BLaER1 treated with 17β-estradiol and CSF1 and Interleukin-3, amounts not matched to agents 10 nM and 100 nM (cell line): ENCODE measurements around the gene PXMP4.

Experiments
- H3K27ac ChIP-seq, 11 experiments: shearing (Covaris generic); formaldehyde crosslinking; 2 replicates each; pipeline ENCODE4 v1.8.1; 2022
- H3K27me3 ChIP-seq, 11 experiments: shearing (Covaris generic); formaldehyde crosslinking; 2 replicates each; pipeline ENCODE4 v1.8.1; 2022
- H3K36me3 ChIP-seq, 11 experiments: shearing (Covaris generic); formaldehyde crosslinking; 2 replicates each; pipeline ENCODE4 v1.8.1; 2022
- H3K4me1 ChIP-seq, 10 experiments: shearing (Covaris generic); formaldehyde crosslinking; 2 replicates each; pipeline ENCODE4 v1.8.1; 2022
- H3K4me2 ChIP-seq, 11 experiments: shearing (Covaris generic); formaldehyde crosslinking; 2 replicates each; pipeline ENCODE4 v1.8.1; 2022
- H3K4me3 ChIP-seq, 10 experiments: shearing (Covaris generic); formaldehyde crosslinking; 2 replicates each; pipeline ENCODE4 v1.8.1; 2022
- H3K9ac ChIP-seq, 11 experiments: shearing (Covaris generic); formaldehyde crosslinking; 2 replicates each; pipeline ENCODE4 v1.8.1; 2022
- H3K9me3 ChIP-seq, 11 experiments: shearing (Covaris generic); formaldehyde crosslinking; replicated peaks in 1 of 11; 2 replicates each; pipeline ENCODE4 v1.8.1; 2022
- H4K20me1 ChIP-seq, 11 experiments: shearing (Covaris generic); formaldehyde crosslinking; 2 replicates each; pipeline ENCODE4 v1.8.1; 2022
- Cebpa-rat ChIP-seq, 11 experiments: shearing (Covaris generic); IDR thresholded peaks; 2 replicates each; pipeline ENCODE4 v1.8.1; 2022

Gene PXMP4

DNA sequence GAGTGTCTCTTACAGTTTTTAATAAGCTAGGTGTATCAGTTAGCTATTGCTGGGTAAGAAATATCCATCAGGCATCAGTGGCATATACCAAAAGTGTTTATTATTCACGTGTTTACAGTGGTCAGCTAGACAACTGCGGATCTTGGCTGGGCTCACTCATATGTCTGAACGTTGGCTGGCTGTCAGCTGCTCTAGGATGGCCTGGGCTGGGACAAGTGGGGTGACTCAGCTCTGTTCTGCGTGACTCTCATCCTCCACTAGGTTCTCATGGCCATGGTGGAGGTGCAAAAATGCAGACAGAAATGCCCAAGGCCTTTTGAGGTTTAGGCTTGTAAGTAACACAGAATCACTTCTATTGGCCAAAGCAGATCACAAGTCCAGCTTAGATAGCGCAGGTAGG is 33.7 kb upstream of the PXMP4 start:
- H4K20me1 ChIP-seq = no peaks in the 10 kb centered on the region
- TF ChIP-seq Cebpa-rat (IDR thresholded peaks at IDR 0.05) = no peak
- peaks cover 24 to 95% (median 53%) of the 10 kb centered on the region in 11 experiments for H3K36me3 ChIP-seq
- peaks cover 5 to 12% (median 10%) of the 10 kb centered on the region in 10 experiments; a peak in 17 of 20 replicates for H3K4me1 ChIP-seq
- H3K27ac ChIP-seq = no peak overlapping the region
- H3K27me3 ChIP-seq = no peaks in the 10 kb centered on the region
- H3K9ac ChIP-seq = no peak overlapping the region
- H3K4me3 ChIP-seq = no peak overlapping the region
- no peak overlapping the region for H3K4me2 ChIP-seq
- H3K9me3 ChIP-seq = peaks cover 9 to 15% (median 13%) of the 10 kb centered on the region in 11 experiments

DNA sequence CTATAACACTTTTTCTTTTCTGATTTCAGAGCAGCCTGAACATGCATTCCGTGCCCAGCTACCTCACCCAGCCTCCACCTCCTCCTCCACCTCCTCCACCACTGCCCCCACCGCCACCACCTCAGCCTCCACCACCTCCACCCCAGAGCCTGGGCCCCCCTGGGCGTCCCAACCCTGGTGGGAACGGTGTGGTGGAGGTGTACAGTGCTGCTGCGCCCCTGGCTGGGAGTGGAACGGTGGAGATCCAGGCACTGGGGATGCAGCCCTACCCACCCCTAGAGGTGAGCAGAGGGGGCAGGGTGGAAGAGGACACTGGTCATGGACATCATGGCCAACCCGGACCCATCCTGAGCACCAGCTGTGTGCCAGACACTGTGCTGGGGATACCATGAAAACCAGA is 33.0 kb upstream of the PXMP4 start:
- Histone ChIP-seq H3K4me3 (no peak overlapping the region), H3K9me3 (peaks cover 9 to 14% (median 13%) of the 10 kb centered on the region in 11 experiments), H4K20me1 (no peaks in the 10 kb centered on the region), H3K9ac (no peak overlapping the region), H3K27ac (no peak overlapping the region), H3K4me1 (peaks cover 5 to 12% (median 10%) of the 10 kb centered on the region in 10 experiments; a peak in 17 of 20 replicates), H3K4me2 (no peak overlapping the region), H3K36me3 (peaks cover 24 to 94% (median 52%) of the 10 kb centered on the region in 11 experiments), H3K27me3 (no peaks in the 10 kb centered on the region)
- no peak for TF ChIP-seq Cebpa-rat (IDR thresholded peaks at IDR 0.05)

DNA sequence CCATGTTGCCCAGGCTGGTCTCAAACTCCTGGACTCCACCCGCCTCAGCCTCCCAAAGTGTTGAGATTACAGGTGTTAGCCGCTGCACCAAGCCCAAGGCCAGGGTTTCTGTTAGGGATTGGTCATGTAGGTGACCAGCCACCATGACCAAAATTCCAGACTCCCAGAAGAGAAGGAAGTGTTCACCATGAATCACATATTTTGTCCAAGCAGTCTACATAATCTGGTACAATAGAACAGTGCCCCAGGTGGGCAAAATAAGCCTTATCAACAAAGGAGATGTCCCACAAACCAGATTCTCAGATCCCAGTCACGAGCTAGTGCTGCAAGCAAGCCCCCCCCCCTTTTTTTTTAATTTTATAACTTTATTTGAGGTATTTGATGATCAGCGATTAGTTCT is 31.7 kb upstream of the PXMP4 start:
- Histone ChIP-seq H3K27ac (no peak overlapping the region), H3K4me2 (no peak overlapping the region), H3K27me3 (no peaks in the 10 kb centered on the region), H3K4me3 (no peak overlapping the region), H3K9ac (no peak overlapping the region), H3K36me3 (peaks cover 14 to 84% (median 38%) of the 10 kb centered on the region in 11 experiments), H3K4me1 (peaks cover 5 to 12% (median 10%) of the 10 kb centered on the region in 10 experiments; a peak in 17 of 20 replicates), H4K20me1 (no peaks in the 10 kb centered on the region), H3K9me3 (peaks cover 0 to 2% (median under 1%) of the 10 kb centered on the region in 11 experiments; a peak in 13 of 22 replicates)
- TF ChIP-seq Cebpa-rat (IDR thresholded peaks at IDR 0.05) = no peak

DNA sequence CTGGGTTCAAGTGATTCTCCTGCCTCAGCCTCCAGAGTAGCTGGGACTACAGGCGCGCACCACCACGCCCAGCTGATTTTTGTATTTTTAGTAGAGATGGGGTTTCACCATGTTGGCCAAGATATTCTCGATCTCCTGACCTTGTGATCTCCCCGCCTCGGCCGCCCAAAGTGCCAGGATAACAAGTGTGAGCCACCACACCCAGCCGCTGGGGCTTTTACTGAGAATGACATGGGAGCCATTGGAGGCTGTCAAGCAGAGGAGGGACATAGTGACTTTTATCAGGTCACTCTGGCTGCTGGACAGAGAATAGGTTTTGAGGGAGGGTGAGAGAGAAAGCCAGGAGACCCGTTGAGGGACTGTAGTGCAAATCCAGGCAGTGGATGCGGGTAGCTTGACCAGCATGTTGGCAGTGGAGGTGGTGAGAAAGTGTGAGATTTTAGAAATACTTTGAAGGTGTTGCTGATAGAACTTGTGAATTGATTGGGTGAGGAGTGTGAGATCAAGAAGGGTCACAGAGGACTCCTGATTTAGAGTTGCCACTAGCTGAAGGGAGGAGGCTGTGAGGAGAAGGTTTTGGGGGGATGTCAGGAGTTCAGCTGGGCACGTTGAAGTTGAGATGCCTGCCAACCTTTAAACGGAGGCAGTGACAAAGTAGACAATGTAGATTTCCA is 26.4 kb upstream of the PXMP4 start:
- Histone ChIP-seq H3K27me3 (no peaks in the 10 kb centered on the region), H4K20me1 (no peaks in the 10 kb centered on the region), H3K36me3 (peaks cover 0 to 50% (median 11%) of the 10 kb centered on the region in 11 experiments; a peak in 14 of 22 replicates), H3K4me1 (peaks cover 7 to 21% (median 19%) of the 10 kb centered on the region in 10 experiments; a peak in 16 of 20 replicates), H3K4me2 (no peak overlapping the region), H3K9ac (no peak overlapping the region), H3K27ac (no peak overlapping the region), H3K9me3 (no peaks in the 10 kb centered on the region), H3K4me3 (no peak overlapping the region)
- TF ChIP-seq Cebpa-rat (IDR thresholded peaks at IDR 0.05) = no peak

- H3K9ac ChIP-seq = no peak overlapping the region
- H3K27me3 ChIP-seq = no peaks in the 10 kb centered on the region
- peak overlapping the region in 7 of 11 experiments; percentile 2 to 64 (median 43); a peak in 9 of 22 replicates for H3K4me2 ChIP-seq
These were observed 24.8 kb upstream of the PXMP4 start for GRCh38 chr20:33744773-33745385.

GRCh38 chr20:33744181-33744580 is 24.1 kb upstream of the PXMP4 start:
- H3K4me2 ChIP-seq = peak overlapping the region in 9 of 11 experiments; percentile 2 to 64 (median 43); a peak in 15 of 22 replicates
- no peaks in the 10 kb centered on the region for H3K9me3 ChIP-seq
- TF ChIP-seq Cebpa-rat (IDR thresholded peaks at IDR 0.05) = no peak
- no peak overlapping the region for H3K4me3 ChIP-seq
- H3K9ac ChIP-seq = 0 out of 22 replicates have a peak overlapping the region, but pooled peaks of 1 of the 11 experiments have one; percentile 9
- H3K27ac ChIP-seq = no peak overlapping the region
- H3K4me1 ChIP-seq = peaks cover 7 to 21% (median 19%) of the 10 kb centered on the region in 10 experiments; a peak in 16 of 20 replicates
- H3K27me3 ChIP-seq = no peaks in the 10 kb centered on the region
- H3K36me3 ChIP-seq = peaks cover 0 to 27% (median 4%) of the 10 kb centered on the region in 11 experiments; a peak in 11 of 22 replicates
- H4K20me1 ChIP-seq = no peaks in the 10 kb centered on the region; a peak in 1 of 22 replicates

More at GRCh38 chr20:33744773-33745385, 24.8 kb upstream of the PXMP4 start:
- no peak overlapping the region for H3K4me3 ChIP-seq
- no peak for TF ChIP-seq Cebpa-rat (IDR thresholded peaks at IDR 0.05)
- no peak overlapping the region for H3K27ac ChIP-seq
- no peaks in the 10 kb centered on the region for H3K9me3 ChIP-seq
- H3K4me1 ChIP-seq = peaks cover 7 to 21% (median 19%) of the 10 kb centered on the region in 10 experiments; a peak in 16 of 20 replicates
- H4K20me1 ChIP-seq = no peaks in the 10 kb centered on the region; a peak in 1 of 22 replicates
- H3K36me3 ChIP-seq = peaks cover 0 to 34% (median 4%) of the 10 kb centered on the region in 11 experiments; a peak in 14 of 22 replicates

- no peak for TF ChIP-seq Cebpa-rat (IDR thresholded peaks at IDR 0.05)
These were observed 20.1 kb upstream of the PXMP4 start for GRCh38 chr20:33740189-33740588.

GRCh38 chr20:33739493-33739892 is 19.4 kb upstream of the PXMP4 start:
- Histone ChIP-seq H3K27ac (no peak overlapping the region), H4K20me1 (no peaks in the 10 kb centered on the region; a peak in 1 of 22 replicates), H3K4me2 (no peak overlapping the region), H3K27me3 (no peaks in the 10 kb centered on the region), H3K9me3 (peaks cover 28 to 35% (median 32%) of the 10 kb centered on the region in 11 experiments), H3K4me3 (no peak overlapping the region), H3K9ac (no peak overlapping the region), H3K36me3 (peaks cover 9 to 23% (median 12%) of the 10 kb centered on the region in 11 experiments; a peak in 19 of 22 replicates), H3K4me1 (peaks cover 11 to 23% (median 13%) of the 10 kb centered on the region in 10 experiments)
- TF ChIP-seq Cebpa-rat (IDR thresholded peaks at IDR 0.05) = no peak

More at GRCh38 chr20:33740189-33740588, 20.1 kb upstream of the PXMP4 start:
- Histone ChIP-seq H3K27me3 (no peaks in the 10 kb centered on the region), H3K9me3 (peaks cover 28 to 33% (median 30%) of the 10 kb centered on the region in 11 experiments), H3K27ac (no peak overlapping the region), H3K4me2 (no peak overlapping the region), H3K4me3 (no peak overlapping the region), H3K36me3 (peaks cover 9 to 23% (median 14%) of the 10 kb centered on the region in 11 experiments; a peak in 20 of 22 replicates), H3K4me1 (peaks cover 7 to 21% (median 19%) of the 10 kb centered on the region in 10 experiments; a peak in 16 of 20 replicates), H4K20me1 (no peaks in the 10 kb centered on the region; a peak in 1 of 22 replicates), H3K9ac (no peak overlapping the region)

DNA sequence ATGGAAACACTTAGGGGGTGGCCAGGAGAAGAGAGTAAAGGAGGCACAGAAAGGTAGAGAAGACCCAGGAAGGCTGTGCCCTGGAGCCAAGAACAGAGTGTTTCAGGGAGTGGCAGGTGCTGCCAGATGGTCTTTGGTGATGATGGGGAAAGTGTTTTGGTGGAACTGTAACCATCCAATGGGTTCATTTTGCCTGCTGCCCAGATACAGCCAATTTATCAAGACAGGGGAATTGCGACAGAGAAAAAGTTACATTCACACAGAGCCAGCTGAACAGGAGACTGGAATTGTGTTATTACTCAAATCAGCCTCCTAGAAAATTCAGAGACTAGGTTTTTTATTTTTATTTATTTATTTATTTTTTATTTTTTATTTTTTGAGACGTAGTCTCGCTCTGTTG is 16.9 kb upstream of the PXMP4 start:
- peaks cover 9 to 23% (median 12%) of the 10 kb centered on the region in 11 experiments; a peak in 19 of 22 replicates for H3K36me3 ChIP-seq
- H3K4me2 ChIP-seq = no peak overlapping the region
- no peak overlapping the region for H3K9ac ChIP-seq
- TF ChIP-seq Cebpa-rat (IDR thresholded peaks at IDR 0.05) = no peak
- H3K27ac ChIP-seq = no peak overlapping the region
- H3K4me3 ChIP-seq = peak overlapping the region in 1 of 10 experiments; percentile 32; a peak in 1 of 20 replicates
- H3K9me3 ChIP-seq = peaks cover 28 to 35% (median 32%) of the 10 kb centered on the region in 11 experiments
- H3K4me1 ChIP-seq = peaks cover 23 to 27% (median 25%) of the 10 kb centered on the region in 10 experiments
- H3K27me3 ChIP-seq = no peaks in the 10 kb centered on the region
- H4K20me1 ChIP-seq = no peaks in the 10 kb centered on the region; a peak in 1 of 22 replicates
